Cerebellar cortex (tissue), 1 donor: ENCODE results near the gene SMAD3.
"Not testable (repeated sequence)": the region's sequence is repeated elsewhere in the genome, so short reads cannot be mapped to it uniquely, and the experiment has no call there.

Experiments used
- DNase-seq: peaks from one replicate; pipeline ENCODE4 v3.0.0-alpha.2; 2015; ENCODE audit warnings: low spot score

SMAD3 gene

DNA sequence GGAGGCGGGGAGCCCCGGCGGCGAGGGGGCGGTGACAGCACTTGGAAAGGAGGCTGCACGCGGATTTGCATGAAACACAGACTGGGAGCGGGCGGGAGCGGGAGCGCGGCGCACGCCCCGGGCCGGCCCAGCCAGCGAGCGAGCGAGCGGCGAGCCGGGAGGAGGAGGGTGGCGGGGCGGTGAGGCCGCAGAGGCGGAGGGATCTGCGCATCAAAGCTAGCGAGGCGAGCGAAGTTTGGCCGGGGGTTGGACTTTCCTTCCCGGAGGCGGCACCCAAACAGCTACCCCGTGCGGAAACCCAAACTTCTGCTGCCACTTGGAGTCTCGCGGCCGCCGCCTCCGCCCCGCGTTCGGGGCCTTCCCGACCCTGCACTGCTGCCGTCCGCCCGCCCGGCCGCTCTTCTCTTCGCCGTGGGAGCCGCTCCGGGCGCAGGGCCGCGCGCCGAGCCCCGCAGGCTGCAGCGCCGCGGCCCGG is at the start of gene SMAD3:
Gene SMAD3, plus strand, starts transcription at position 72 of the 475 bp plus-strand sequence. CDS start 553 bp downstream, outside the sequence.
- DNase-seq = peak; percentile 66

GRCh38 chr15:67017311-67017710 is 48.1 kb upstream of the SMAD3 start:
- no peak for DNase-seq

DNA sequence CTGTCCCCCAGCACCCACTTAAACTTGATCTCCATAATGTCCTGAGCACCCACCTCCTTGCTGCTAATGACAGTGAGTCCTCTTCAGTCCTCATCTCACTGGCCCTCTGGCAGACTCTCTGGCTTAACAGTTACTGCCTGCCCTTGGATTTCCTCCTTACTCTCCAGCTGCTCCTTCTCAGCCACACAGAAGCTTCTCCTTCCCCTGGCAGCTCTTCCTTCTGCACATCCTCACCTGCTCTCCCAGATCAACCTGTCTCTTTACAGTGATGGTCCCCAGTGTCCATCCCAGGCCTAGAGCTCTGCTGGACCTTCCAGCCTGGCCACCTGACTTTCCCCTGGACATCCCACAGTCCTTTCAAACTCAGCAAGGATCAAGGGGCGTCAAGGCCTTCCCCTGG is 47.4 kb upstream of the SMAD3 start:
- DNase-seq = no peak

DNA sequence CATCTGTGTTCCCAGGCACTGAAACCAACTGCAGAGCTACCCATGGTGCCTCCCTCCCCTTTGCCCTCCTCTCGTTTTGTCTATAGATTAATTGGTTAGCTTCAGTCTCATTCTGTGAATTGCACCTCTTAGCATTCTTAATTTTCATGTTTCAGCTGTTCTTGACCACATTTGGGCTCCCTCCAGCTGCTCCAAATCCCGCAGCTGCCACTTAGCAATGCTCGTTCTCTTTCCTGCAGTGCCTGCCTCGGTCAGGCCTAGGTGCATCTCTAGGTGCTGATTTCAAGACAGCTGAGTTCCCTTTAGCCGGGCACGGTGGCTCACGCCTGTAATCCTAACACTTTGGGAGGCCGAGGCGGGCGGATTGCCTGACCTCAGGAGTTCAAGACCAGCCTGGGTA is 47.0 kb upstream of the SMAD3 start:
- DNase-seq = no peak

GRCh38 chr15:67019069-67019468 is 46.3 kb upstream of the SMAD3 start:
- no peak for DNase-seq

DNA sequence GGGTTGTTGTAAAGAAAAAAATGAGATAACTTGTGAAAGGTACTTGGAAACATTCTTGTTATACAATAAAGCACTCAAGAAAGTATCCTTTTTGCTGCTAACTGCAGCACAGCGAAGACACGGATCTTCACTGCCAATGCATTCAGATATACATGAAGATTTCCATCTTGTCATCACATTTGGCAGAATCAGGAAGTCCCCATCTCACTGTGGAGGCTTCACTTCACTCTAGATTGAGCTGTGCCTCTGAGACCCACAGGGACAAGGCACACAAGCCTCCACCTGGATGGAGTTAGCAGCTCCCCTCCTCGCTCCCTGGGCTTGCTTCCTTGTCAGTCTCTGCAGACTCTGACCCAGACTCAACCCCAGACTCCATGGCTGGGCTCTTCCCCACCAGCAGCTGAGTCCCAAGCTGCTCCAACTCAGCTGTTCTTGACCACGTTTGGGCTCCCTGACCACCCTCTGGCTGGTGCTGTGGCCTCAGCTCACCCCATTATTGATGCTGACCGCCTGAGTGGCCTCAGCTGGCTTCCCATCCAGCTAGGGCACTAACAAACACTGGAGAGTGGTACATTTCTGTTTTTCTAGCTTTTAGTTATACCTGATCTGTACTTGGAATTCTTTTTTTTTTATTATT is 45.4 kb upstream of the SMAD3 start:
- DNase-seq = no peak

- DNase-seq = not testable (repeated sequence)
These were observed 44.7 kb upstream of the SMAD3 start for GRCh38 chr15:67020668-67021067.

GRCh38 chr15:67021455-67021854 is 43.9 kb upstream of the SMAD3 start:
- DNase-seq = no peak

- DNase-seq = no peak
These were observed 42.8 kb upstream of the SMAD3 start for GRCh38 chr15:67022587-67023105.

DNA sequence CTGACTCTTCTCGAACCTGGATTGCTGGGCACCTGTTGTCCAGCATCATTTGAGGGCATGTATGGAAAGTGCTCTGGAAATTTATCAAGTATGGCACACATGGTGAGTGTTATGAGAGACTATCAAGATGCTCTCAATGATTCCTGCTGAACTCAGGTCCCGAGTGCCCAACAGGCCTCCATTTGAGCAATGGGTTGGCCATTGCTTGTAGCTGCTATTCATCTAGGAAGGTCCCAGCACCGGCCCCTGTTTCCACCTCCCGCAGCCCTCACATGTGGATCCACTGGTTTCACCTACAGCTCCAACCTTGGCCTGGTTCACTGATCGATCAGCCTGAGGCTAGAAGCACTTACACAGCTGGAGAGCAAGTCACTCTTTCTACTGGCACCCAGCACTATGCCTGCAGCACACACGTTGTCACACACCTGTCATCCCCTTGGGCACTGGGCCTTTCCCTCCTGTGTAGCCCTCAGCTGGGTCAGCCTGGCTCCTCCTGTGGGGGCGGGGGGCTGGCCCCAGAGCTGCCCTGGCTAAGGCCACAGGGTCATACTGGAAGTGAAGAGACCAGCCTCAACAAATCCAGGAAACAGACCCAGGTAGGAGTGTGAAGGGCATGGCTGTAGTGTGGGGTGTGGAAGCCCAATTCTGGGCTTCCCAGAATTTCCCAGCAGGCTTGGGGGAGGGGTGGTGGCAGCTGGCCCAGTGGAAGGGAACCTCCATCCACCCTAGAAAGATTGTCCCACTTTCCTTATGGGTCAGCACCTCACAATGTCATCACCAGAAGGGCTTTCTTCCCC is 41.7 kb upstream of the SMAD3 start:
- DNase-seq = no peak

- DNase-seq = peak; percentile 40
These were observed 40.9 kb upstream of the SMAD3 start for GRCh38 chr15:67024314-67024997.

GRCh38 chr15:67024998-67025368 is 40.4 kb upstream of the SMAD3 start:
- no peak for DNase-seq

- DNase-seq = no peak
These were observed 39.4 kb upstream of the SMAD3 start for GRCh38 chr15:67025719-67026609.

DNA sequence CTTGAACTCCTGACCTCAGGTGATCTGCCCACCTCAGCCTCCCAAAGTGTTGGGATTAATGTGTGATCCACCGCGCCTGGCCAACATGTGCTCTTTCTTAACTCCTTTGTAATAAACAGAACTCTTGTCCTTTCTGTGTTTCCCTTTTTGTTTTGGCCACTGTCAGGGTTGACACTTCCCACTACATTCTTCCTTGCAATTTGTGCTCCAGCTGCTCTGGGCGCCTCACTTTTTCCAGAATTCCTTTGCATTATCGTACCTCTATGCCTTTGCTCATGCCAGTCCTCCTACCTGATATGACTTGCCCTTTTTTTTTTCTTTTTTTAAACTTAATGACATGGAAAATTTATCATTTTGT is 38.8 kb upstream of the SMAD3 start:
- no peak for DNase-seq

- DNase-seq = not testable (repeated sequence)
These were observed 37.0 kb upstream of the SMAD3 start for GRCh38 chr15:67028440-67028839.

DNA sequence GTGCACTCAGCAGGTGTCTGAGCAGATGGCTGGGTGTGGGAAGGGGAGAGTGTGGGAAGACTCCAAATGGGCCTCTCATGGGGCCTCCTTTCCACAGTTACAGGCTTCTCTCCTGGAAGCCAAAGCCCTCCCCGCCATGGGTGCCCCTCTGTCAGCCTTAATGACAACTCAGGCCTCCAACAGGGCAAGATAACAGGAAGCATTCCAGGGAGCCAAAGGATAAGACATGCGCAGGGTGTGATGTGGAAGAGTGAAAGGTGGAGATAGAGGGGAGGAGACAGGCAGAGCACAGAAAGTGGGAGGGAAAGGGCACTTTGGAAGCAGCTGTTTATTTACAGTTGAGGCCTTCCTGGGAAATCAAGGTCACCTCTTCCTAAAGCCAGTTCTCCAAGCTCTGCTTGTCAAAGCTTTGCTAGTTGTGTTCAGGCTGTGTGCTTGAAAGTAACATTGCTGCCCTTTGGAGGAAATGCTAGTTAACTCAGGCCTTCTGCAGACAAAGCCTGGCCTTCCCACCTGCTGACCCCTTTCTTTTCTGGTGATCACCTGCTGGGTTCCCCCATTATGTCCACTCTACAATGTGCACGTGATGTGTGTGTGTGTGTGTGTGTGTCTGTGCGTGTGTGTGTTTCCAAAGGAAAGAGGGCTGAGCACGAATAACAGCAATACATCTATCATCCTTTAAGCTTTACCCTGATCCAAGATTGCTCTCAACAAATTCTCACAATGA is 35.2 kb upstream of the SMAD3 start:
- DNase-seq = no peak

GRCh38 chr15:67031331-67031730 is 34.1 kb upstream of the SMAD3 start:
- no peak for DNase-seq

DNA sequence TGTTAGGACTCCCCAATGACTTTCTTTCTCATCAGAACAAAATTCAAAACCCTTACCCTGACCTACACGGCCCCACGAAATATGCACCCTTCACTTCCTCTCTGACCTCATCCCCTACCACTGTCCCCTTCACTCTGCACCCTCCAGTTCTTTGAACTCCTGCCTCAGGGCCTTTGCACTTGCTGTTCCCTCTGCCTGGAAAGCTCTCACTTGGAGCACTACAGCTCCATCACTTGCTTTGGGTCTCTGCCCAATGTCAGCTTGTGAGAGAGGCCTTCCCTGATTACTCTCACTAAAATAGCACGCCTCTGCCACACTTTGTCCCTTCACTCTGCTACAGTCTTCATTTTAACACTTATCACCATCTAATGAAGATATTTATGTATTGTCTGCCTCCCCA is 32.8 kb upstream of the SMAD3 start:
- DNase-seq = no peak

DNA sequence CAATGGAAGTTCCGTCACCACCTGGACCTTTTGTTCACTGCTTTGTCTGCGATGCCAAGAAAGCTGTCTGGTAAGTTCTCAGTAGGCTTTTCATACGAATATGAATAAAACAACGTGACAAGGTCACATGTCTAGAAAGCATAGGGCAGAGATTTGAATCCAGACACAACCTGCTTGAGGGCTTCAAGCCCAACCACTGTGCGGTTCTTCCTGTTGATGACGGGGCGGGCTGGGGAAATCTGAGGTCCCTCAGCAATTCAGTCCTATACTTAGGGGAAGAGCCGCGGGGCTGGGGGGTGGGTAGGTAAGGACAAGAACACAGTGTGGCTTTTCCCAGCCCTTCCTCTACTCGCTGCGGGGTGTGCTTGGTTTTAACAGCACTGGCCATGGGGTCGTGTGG is 32.4 kb upstream of the SMAD3 start:
- DNase-seq = no peak

- no peak for DNase-seq
These were observed 31.8 kb upstream of the SMAD3 start for GRCh38 chr15:67033571-67034044.

GRCh38 chr15:67035886-67036285 is 29.5 kb upstream of the SMAD3 start:
- no peak for DNase-seq
